H54 (cell line): ENCODE data around the gene METTL22.

Experiments
- DNase-seq: peaks from one replicate; pipeline ENCODE4 v3.0.0; 2011; ENCODE audit warnings: low spot score, mixed read lengths; ENCODE audit not compliant: insufficient read length
- FAIRE-seq: peaks from 3 replicates; lab custom pipeline; 2011; peaks lifted over from hg19 to GRCh38; lab: Jason Lieb, UNC
- POLR2A ChIP-seq: IDR thresholded peaks from 2 replicates; pipeline ENCODE4 v1.6.1; 2011; ENCODE audit warnings: low read depth, mild to moderate bottlenecking, low read length

The METTL22 gene

DNA sequence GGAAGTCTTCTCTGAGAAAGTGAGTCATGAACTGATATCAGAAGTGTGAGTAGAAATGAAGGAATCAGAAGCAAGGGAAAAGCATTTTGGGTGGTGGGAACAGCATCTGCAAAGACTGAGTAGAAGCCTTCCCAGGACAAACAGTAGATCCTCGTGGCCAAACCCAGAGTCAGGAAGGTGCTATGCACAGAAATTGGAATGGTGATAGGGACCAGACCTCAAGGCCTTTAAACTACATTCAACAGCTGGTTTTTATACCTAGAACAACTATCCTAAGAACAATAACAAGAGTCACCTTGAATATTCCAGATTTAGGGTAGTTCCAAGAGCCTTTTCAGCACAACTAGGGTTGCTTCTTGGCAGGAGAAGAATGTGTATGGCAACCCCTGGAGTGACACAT, 68.2 kb downstream of the METTL22 start:
- FAIRE-seq, result no peak
- no peak for DNase-seq
- TF ChIP-seq POLR2A, result no peak

DNA sequence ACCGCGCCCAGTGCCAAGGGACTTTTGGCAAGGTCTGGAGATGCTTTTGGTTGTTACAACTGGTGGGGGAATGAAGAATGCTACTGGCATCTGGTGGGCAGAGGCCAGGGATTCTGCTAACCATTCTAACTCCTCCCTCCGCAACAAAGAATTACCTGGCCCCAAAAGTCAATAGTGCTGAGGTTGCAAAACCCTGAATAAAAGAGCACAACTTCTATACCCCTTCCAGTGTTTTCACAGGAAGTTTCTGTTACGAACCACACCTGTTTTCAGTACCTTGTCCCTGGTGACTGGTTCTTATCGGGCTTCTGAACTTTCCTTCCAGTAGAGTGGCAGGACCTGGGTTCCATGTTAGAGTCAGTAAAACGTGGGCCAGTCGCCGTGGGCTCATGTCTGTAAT, 70.2 kb downstream of the METTL22 start:
- no peak for TF ChIP-seq POLR2A
- DNase-seq (no peak), FAIRE-seq (no peak)

DNA sequence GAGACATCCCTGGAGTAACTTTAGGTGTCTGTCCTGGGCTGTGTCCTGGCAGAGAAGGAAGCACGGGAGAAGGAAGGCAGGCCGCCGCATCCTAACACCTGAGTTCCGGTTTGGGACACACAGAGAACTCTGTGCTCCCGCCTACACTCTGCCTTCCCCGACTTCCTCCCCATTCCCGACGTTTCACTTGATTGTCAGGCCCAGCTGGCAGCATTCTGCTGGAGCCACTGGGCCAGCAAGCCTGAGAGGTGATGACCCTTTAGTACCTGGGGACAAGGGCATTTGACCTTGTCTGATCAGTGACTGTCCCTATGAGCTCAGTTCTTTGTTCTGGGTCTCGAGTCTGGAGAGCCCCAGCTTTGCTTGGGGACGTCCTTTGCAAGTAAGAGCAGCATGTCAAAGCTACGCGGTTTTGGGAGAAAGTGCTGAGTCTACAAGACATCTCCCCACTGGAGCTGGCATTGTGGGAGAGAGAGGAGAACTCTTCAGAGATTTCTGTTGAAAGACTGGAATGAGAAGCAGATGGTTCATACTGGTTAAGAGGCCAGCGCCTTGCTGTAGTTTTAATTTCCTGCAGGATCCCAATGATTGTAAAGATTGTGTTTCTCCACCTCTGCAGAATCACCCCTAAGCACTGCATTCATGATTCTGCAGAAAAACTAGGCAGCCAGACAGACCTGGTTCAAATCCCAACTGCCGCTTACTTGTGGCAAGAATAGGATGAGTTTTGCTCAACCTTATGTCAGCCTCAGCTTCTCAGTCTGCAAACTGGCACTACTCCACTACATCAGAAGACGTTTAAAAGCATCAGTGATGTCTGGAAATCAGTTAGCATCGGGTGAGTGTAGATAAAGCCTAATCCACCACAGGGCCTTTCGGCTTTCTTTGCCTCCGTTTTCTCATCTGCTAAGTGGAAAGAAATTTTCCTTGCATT, 73.6 kb downstream of the METTL22 start:
- TF ChIP-seq POLR2A, result no peak
- DNase-seq (no peak), FAIRE-seq (no peak)

DNA sequence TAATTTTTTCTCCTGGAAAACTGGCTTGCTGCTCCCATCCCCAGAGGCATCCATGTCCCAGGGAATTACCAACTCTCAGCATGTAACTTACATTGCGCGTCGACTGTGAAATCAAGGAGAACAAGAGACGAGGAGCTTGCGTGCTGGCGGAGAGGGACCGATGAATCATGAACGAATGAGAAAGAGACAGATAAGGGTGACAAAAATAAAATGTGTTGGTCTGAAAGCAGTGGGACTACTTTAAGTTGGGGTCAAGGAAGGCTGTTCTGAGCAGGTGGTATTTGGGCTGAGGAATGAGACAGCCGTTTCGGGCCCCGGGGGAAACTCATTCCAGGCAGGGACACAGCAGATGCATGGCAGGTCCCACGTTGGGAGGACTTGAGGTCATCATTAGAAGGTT, 75.4 kb downstream of the METTL22 start:
- TF ChIP-seq POLR2A, result no peak
- FAIRE-seq, result no peak

DNA sequence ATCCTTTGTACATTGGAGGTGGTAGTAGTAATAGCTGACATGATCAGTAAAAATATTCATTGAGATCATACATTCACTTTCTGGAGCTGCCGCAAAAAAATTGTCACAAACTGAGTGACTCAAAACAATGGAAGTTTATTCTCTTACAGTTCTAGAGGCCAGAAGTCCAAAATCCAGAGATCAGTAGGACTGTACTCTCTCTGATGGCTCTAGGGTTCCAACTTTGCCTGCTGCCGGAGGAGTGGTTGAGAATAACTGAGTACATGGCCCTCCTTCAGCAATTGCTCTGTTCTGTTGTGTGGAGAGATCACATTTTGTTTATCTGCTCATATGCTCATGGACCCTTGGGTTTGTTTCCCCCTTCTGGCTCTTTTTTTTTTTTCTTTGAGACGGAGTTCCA, 76.5 kb downstream of the METTL22 start:
- DNase-seq, result no peak
- no peak for TF ChIP-seq POLR2A
- FAIRE-seq, result no peak

More for the DNA sequence above, 75.4 kb downstream of the METTL22 start:
- DNase-seq, result no peak
